H9 (cell line): ENCODE results near the gene ATF3. TPM values are rescaled to one million over a fixed set of nuclear protein-coding genes. Genes with fewer than 3 reads are reported as not detected.
A peak's percentile ranks its signal among the peaks of the same experiment; 100 is the strongest.

ENCODE experiments used
- DNase-seq: peaks from one replicate; pipeline ENCODE4 v3.0.0-alpha.2; 2017
- H2AFZ ChIP-seq: one replicate; pipeline ENCODE4 v1.6.1; 2013; ENCODE audit warnings: mild to moderate bottlenecking, low read length, control low read depth, moderate library complexity
- H2AK5ac ChIP-seq: 2 replicates; pipeline ENCODE4 v1.6.1; 2013; ENCODE audit warnings: low read length, control low read depth, mixed read lengths; ENCODE audit not compliant: insufficient read length
- H2BK120ac ChIP-seq: one replicate; pipeline ENCODE4 v1.6.1; 2013; ENCODE audit warnings: low read depth, mild to moderate bottlenecking, low read length, control low read depth, inconsistent platforms; ENCODE audit not compliant: poor library complexity, severe bottlenecking
- H2BK12ac ChIP-seq: 2 replicates; pipeline ENCODE4 v1.6.1; 2013; ENCODE audit warnings: low read length, control low read depth, mixed read lengths, low read depth; ENCODE audit not compliant: insufficient read length
- H2BK15ac ChIP-seq: 2 replicates; pipeline ENCODE4 v1.6.1; 2013; ENCODE audit warnings: low read depth, low read length, control low read depth
- H2BK20ac ChIP-seq: one replicate; pipeline ENCODE4 v1.6.1; 2013; ENCODE audit warnings: low read depth, mild to moderate bottlenecking, low read length, control low read depth, inconsistent platforms; ENCODE audit not compliant: poor library complexity, severe bottlenecking
- H2BK5ac ChIP-seq: 2 replicates; pipeline ENCODE4 v1.6.1; 2013; ENCODE audit warnings: low read length, control low read depth, mixed read lengths; ENCODE audit not compliant: insufficient read length
- H3K14ac ChIP-seq: 2 replicates; pipeline ENCODE4 v1.6.1; 2013; ENCODE audit warnings: low read length, control low read depth; ENCODE audit not compliant: insufficient read depth
- H3K18ac ChIP-seq: 2 replicates; pipeline ENCODE4 v1.6.1; 2013; ENCODE audit warnings: low read depth, mild to moderate bottlenecking, mixed read lengths, low read length, control low read depth; ENCODE audit not compliant: insufficient read length
- H3K23ac ChIP-seq: 2 replicates; pipeline ENCODE4 v1.6.1; 2013; ENCODE audit warnings: low read length, control low read depth, mixed read lengths, low read depth; ENCODE audit not compliant: insufficient read length
- H3K23me2 ChIP-seq: 2 replicates; pipeline ENCODE4 v1.6.1; 2013; ENCODE audit warnings: low read depth, mild to moderate bottlenecking, mixed read lengths, low read length, control low read depth; ENCODE audit not compliant: insufficient read length, poor library complexity, severe bottlenecking
- H3K27ac ChIP-seq: 2 replicates; pipeline ENCODE4 v1.5.1; 2013; ENCODE audit warnings: low read length, control low read depth, mixed read lengths, low read depth; ENCODE audit not compliant: insufficient read length
- H3K27me3 ChIP-seq: 2 replicates; pipeline ENCODE4 v1.6.1; 2013; ENCODE audit warnings: low read length, control low read depth, inconsistent platforms; ENCODE audit not compliant: insufficient read depth
- H3K4ac ChIP-seq: 2 replicates; pipeline ENCODE4 v1.6.1; 2013; ENCODE audit warnings: low read depth, mild to moderate bottlenecking, control low read depth, inconsistent platforms, low read length, moderate library complexity
- H3K4me1 ChIP-seq: 2 replicates; pipeline ENCODE4 v1.6.1; 2013; ENCODE audit warnings: low read length, control low read depth, inconsistent platforms; ENCODE audit not compliant: insufficient read depth
- H3K4me2 ChIP-seq: 2 replicates; pipeline ENCODE4 v1.6.1; 2013; ENCODE audit warnings: low read length, control low read depth, mixed read lengths; ENCODE audit not compliant: insufficient read length, insufficient read depth
- H3K56ac ChIP-seq: 2 replicates; pipeline ENCODE4 v1.6.1; 2013; ENCODE audit warnings: low read depth, mild to moderate bottlenecking, mixed read lengths, low read length, control low read depth; ENCODE audit not compliant: insufficient read length
- H3K79me1 ChIP-seq: 2 replicates; pipeline ENCODE4 v1.6.1; 2013; ENCODE audit warnings: low read depth, mild to moderate bottlenecking, moderate library complexity, low read length, control low read depth, inconsistent platforms; ENCODE audit not compliant: insufficient read depth, poor library complexity, severe bottlenecking
- H3K79me2 ChIP-seq: 2 replicates; pipeline ENCODE4 v1.6.1; 2013; ENCODE audit warnings: low read length, control low read depth, inconsistent platforms; ENCODE audit not compliant: insufficient read depth
- H3K9ac ChIP-seq: 2 replicates; pipeline ENCODE4 v1.6.1; 2013; ENCODE audit warnings: low read length, control low read depth, mixed read lengths; ENCODE audit not compliant: insufficient read length; ENCODE audit errors: extremely low read depth
- H3K9me3 ChIP-seq: one replicate; pipeline ENCODE4 v1.6.1; 2013; ENCODE audit warnings: low read depth, low read length, inconsistent platforms; ENCODE audit not compliant: control insufficient read depth
- H3T11ph ChIP-seq: one replicate; pipeline ENCODE4 v1.6.1; 2013; ENCODE audit warnings: mild to moderate bottlenecking, low read length, control low read depth, inconsistent platforms
- H4K20me1 ChIP-seq: one replicate; pipeline ENCODE4 v1.6.1; 2013; ENCODE audit not compliant: control insufficient read depth, insufficient read length, insufficient read depth
- H4K5ac ChIP-seq: 2 replicates; pipeline ENCODE4 v1.6.1; 2013; ENCODE audit warnings: low read depth, mild to moderate bottlenecking, mixed read lengths, low read length, control low read depth; ENCODE audit not compliant: insufficient read length
- H4K8ac ChIP-seq: replicated peaks from 2 replicates; pipeline ENCODE4 v1.6.1; 2013; ENCODE audit warnings: low read length, control low read depth, mixed read lengths, low read depth; ENCODE audit not compliant: insufficient read length
- H4K91ac ChIP-seq: 2 replicates; pipeline ENCODE4 v1.6.1; 2013; ENCODE audit warnings: low read depth, mild to moderate bottlenecking, moderate library complexity, mixed read lengths, low read length, control low read depth; ENCODE audit not compliant: insufficient read length
- H3K27ac Mint-ChIP-seq, 3 experiments: 2 replicates in 2 of 3; 3 replicates in 1 of 3; pipeline ENCODE4 v1.8.0; 2020 to 2021; ENCODE audit warnings: mixed read lengths in 3 of 3, mild to moderate bottlenecking in 1 of 3, moderate library complexity in 1 of 3
- H3K27me3 Mint-ChIP-seq: 2 replicates; pipeline ENCODE4 v1.8.0; 2021; ENCODE audit warnings: low read depth, mild to moderate bottlenecking, moderate library complexity, mixed read lengths
- H3K36me3 Mint-ChIP-seq, 3 experiments: 2 replicates in 2 of 3; 3 replicates in 1 of 3; pipeline ENCODE4 v1.8.0; 2020 to 2021; ENCODE audit warnings: low read depth in 3 of 3, mixed read lengths in 3 of 3; ENCODE audit not compliant: insufficient read depth in 1 of 3
- H3K4me1 Mint-ChIP-seq, 2 experiments: 2 replicates each; pipeline ENCODE4 v1.8.0; 2020; ENCODE audit warnings: mixed read lengths in 2 of 2
- H3K4me3 Mint-ChIP-seq, 2 experiments: 2 replicates in 1 of 2; 3 replicates in 1 of 2; pipeline ENCODE4 v1.8.0; 2020 to 2021; ENCODE audit warnings: mild to moderate bottlenecking in 2 of 2, mixed read lengths in 2 of 2, moderate library complexity in 1 of 2
- H3K9me3 Mint-ChIP-seq, 2 experiments: 2 replicates in 1 of 2; 3 replicates in 1 of 2; pipeline ENCODE4 v1.8.0; 2020; ENCODE audit warnings: mild to moderate bottlenecking in 2 of 2, mixed read lengths in 2 of 2, moderate library complexity in 1 of 2
- CTCF ChIP-seq: fragments of 200-600 bp; sonication (generic); conservative IDR thresholded peaks from 3 replicates; pipeline ENCODE4 v1.8.0; 2021; ENCODE audit warnings: antibody characterized with exemption, mild to moderate bottlenecking
- WGBS: extraction: QIAGEN DNeasy Blood & Tissue Kit; methylation state at CpG from one replicate; pipeline ENCODE4 v1.1.7; 2013; ENCODE audit warnings: missing lambda C conversion rate, low lambda C conversion rate, mixed read lengths; ENCODE audit not compliant: insufficient read length; ENCODE audit errors: extremely low coverage; 5-methylcytosine and 5-hydroxymethylcytosine counted together
- total RNA-seq: library from RNA; stranded (reverse); gene quantifications from 2 replicates; pipeline ENCODE4 v1.2.1, GENCODE V29; 2021

ATF3 gene
- total RNA-seq, 1 experiment from 2014 or later: 14.7 TPM

DNA sequence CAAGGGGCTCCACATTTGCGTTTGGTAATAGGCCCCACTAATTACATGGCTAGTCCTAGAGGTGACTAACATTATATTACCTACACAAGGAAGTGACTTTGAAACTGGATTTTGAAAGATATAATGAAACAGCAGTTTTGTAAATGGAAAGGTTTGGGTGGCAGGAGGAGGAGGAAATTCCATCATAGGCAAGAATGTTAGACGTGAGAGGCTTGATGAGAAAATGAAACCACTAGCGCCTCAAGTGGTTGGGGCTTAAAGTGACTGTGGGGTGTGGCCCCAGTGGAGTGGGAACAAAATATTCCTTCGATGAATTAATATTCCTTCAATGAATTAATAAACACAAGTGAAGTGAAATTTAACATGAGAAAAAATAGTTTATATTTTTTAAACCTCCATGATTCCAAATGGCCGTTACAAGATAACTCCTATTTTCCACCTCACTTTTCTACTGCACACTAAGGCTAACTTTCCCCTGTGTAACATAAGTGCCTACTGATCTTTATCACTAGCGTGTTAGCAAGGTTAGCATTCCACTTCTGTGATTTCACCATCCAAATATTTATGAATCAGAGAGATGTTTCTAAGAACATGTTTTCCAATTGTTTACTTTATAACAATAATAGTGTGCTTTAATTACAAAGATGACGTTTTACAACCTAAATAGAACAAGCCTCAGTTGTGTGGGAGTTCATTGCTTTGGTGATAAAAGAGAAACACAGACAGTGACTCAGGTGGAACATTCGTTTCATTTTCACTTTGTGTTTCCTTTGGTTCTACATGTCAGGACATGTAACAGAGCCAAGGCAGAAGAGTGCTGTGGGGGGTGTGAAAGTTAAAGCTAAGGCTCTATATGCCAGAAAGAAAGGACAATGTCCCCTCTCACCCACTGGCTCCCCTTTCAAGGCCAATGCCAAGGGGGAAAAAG is 12.5 kb upstream of the ATF3 start:
- H3K9me3 Mint-ChIP-seq: no peaks in the 10 kb centered on the region
- H3K4me1 ChIP-seq: no peaks in the 10 kb centered on the region; the same call in 1 of the 2 replicates
- WGBS: no CpG with 5 or more reads among the region's 8 CpGs
- no peak overlapping the region for H3K4me2 ChIP-seq
- no peak overlapping the region for H2BK12ac ChIP-seq
- DNase-seq: no peak
- no peak overlapping the region for H3K56ac ChIP-seq
- H2BK5ac ChIP-seq: no peak overlapping the region
- no peak overlapping the region for H3T11ph ChIP-seq
- no peak overlapping the region for H3K9ac ChIP-seq
- H3K36me3 Mint-ChIP-seq: no peaks in the 10 kb centered on the region
- no peak overlapping the region for H4K5ac ChIP-seq
- peaks cover 17% of the 10 kb centered on the region for H3K27me3 Mint-ChIP-seq
- H3K14ac ChIP-seq: no peak overlapping the region
- H4K91ac ChIP-seq: no peak overlapping the region
- H3K4me3 Mint-ChIP-seq: no peak overlapping the region
- no peaks in the 10 kb centered on the region for H3K27me3 ChIP-seq
- H2AFZ ChIP-seq: no peak overlapping the region
- H3K23ac ChIP-seq: no peak overlapping the region
- H3K18ac ChIP-seq: no peak overlapping the region
- H2BK20ac ChIP-seq: no peak overlapping the region
- no peak overlapping the region for H2AK5ac ChIP-seq
- H3K23me2 ChIP-seq: no peaks in the 10 kb centered on the region
- peak overlapping the region in 1 of 3 experiments; percentile 68; a peak in 2 of 7 replicates for H3K27ac Mint-ChIP-seq
- H3K9me3 ChIP-seq: no peaks in the 10 kb centered on the region
- H3K4me1 Mint-ChIP-seq: peaks cover 16 to 18% of the 10 kb centered on the region in 2 experiments
- no peaks in the 10 kb centered on the region for H4K20me1 ChIP-seq
- H2BK120ac ChIP-seq: no peak overlapping the region
- TF ChIP-seq CTCF: peak; percentile 79
- H3K27ac ChIP-seq: no peak overlapping the region
- no peak overlapping the region for H2BK15ac ChIP-seq
- no peak overlapping the region for H4K8ac ChIP-seq
- no peak overlapping the region for H3K4ac ChIP-seq
- no peaks in the 10 kb centered on the region for H3K79me1 ChIP-seq
- no peaks in the 10 kb centered on the region for H3K79me2 ChIP-seq
